GM12874 (cell line): Measurements from ENCODE around the gene GSDME.

ENCODE experiments used
- CTCF ChIP-seq: IDR thresholded peaks from 2 replicates; pipeline ENCODE4 v1.5.1; 2011; ENCODE audit warnings: low read depth, mild to moderate bottlenecking, control low read depth, low read length, moderate library complexity; ENCODE audit not compliant: insufficient read depth

Gene GSDME

DNA sequence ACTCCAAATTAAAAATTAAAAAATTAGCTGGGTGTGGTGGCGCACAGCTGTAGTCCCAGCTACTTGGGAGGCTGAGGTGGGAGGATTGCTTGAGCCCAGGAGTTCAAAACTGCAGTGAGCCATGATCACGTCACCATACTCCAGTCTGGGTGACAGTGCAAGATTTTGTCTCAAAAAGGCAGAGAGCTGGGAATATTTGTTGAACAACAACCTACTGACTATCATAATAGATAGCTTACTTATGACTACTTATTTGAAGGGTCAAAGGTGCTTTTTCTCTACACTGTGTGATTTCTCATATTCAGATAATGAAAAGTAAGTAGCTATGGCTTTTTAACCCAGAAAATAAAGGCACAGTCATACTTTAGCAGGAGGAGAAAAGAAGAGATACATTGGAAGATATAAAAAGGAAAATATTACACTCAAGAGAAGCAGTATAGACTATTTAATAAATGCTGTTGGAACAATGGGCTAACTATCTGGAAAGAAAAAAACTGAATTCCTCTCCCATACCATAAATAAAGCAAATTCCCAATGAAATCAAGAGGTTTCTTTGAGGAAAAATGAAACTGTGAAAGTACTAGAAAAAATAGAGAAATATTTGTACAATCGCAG is 6.7 kb downstream of the GSDME start:
- TF ChIP-seq CTCF: no peak

- TF ChIP-seq CTCF: no peak
Measured at GRCh38 chr7:24748521-24748920, 8.7 kb downstream of the GSDME start.

- TF ChIP-seq CTCF: no peak
Measured at GRCh38 chr7:24745355-24745754, 11.9 kb downstream of the GSDME start.

DNA sequence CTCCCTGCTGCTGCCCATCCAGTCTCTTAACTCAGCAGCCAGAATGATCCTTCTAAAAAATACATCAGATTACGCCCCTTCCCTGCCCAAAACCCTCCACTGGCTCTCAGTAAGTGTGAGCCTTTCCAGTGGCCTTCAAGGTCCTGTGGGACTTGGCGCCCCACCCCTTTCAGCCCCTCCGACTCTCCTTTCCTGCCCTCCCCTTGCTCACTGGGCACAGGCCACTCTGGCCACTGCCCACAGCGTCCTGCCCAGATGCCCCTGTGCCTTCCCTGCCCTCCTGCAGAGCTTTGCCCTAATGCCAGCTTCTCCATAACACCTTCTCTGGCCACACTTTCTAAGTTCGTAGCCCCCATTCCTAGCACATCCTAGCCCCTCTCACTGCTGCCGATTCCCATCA is 13.8 kb downstream of the GSDME start:
- no peak for TF ChIP-seq CTCF

- TF ChIP-seq CTCF: no peak
Measured at GRCh38 chr7:24742506-24743162, 14.6 kb downstream of the GSDME start.

DNA sequence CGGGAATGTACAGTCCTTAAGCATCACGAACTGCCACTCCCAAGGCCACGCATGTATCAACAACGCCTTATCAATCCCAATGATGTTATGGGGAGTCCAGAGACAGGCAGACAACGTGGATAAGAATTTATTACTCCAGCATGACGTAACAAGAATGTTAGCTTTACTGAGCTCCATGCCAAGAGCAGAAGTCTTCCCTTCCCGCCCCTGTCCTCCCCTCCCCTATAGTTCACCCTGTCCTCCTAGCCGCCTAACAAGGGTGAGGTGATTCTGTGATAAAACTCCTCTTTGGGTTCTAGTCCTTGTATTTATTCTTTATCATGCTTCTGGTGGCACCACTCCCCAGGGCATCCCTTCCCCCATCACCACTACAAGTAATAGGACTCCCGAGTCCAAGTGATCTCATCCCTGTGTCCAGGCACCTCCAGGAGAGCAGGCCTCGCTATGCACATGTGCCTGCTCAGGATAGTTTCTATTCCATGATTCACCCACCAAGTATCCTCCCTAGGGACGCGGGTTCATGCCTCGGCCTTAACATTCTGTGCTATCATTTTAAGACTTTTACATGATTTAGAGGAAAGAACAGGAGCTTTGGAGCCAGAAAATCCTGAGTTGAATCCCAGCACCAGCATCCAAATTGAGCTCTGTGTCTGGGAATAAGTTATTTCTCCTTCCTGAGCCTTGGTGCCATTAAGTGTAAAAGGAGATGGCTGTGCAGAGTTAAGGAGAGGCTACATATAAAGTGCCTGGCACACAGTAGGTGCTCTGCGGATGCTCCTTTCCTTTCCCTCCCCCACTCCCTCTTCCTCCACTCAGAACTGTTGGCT is 15.4 kb downstream of the GSDME start:
- TF ChIP-seq CTCF: no peak

DNA sequence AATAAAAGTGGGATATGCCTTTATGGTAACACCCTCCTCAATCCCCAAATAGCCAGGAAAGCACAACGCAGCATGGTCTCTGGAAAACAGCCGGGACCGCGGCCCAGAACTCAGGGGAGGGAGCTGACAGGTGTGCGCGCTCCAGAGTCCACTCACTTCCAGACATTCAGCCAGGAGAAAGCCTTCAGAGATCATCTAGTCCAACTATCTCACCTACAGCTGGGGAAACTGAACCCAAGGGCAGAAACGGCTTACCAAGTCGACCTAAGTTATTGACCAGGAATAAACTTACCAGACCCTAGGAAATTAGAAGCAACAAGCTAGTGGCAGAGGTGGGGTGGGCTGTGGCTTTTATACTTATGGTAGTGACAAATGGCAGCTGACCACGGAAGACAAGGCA is 16.4 kb downstream of the GSDME start:
- no peak for TF ChIP-seq CTCF
